OCI-LY1 (cell line): Measurements from ENCODE around the gene STRADA.

ENCODE experiments used
- EZH2 ChIP-seq: fragments of 200-600 bp; sonication (generic), shearing (Covaris generic); IDR thresholded peaks from 2 replicates; pipeline ENCODE4 v1.8.0; 2017; ENCODE audit warnings: borderline replicate concordance, mixed run types, mild to moderate bottlenecking, antibody characterized with exemption, low read length, moderate library complexity, mixed read lengths
- TF ChIP-seq, protein P1 (sequence below): fragments of 200-600 bp; sonication (generic), shearing (Covaris generic); IDR thresholded peaks from 2 replicates; pipeline ENCODE4 v1.5.1; 2017; ENCODE audit warnings: mild to moderate bottlenecking, antibody characterized with exemption, low read length, moderate library complexity, mixed read lengths

GRCh38 chr17:63653050-63653449 is 88.5 kb downstream of the STRADA start:
- TF ChIP-seq EZH2: no peak
- TF ChIP-seq, protein P1, sequence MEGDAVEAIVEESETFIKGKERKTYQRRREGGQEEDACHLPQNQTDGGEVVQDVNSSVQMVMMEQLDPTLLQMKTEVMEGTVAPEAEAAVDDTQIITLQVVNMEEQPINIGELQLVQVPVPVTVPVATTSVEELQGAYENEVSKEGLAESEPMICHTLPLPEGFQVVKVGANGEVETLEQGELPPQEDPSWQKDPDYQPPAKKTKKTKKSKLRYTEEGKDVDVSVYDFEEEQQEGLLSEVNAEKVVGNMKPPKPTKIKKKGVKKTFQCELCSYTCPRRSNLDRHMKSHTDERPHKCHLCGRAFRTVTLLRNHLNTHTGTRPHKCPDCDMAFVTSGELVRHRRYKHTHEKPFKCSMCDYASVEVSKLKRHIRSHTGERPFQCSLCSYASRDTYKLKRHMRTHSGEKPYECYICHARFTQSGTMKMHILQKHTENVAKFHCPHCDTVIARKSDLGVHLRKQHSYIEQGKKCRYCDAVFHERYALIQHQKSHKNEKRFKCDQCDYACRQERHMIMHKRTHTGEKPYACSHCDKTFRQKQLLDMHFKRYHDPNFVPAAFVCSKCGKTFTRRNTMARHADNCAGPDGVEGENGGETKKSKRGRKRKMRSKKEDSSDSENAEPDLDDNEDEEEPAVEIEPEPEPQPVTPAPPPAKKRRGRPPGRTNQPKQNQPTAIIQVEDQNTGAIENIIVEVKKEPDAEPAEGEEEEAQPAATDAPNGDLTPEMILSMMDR: no peak
